HepG2 (cell line): ENCODE data around the gene TGM2. TPM values are rescaled to one million over a fixed set of nuclear protein-coding genes. Genes with fewer than 3 reads are reported as not detected.

Experiments used
- DZIP1 ChIP-seq: sonication (generic); formaldehyde crosslinking; IDR thresholded peaks from 2 replicates; pipeline ENCODE4 v1.5.0; 2020; ENCODE audit warnings: mild to moderate bottlenecking, missing genetic modification reagents
- ELF1 ChIP-seq: sonication (generic); formaldehyde crosslinking; IDR thresholded peaks from 2 replicates; pipeline ENCODE4 v1.4.0; 2020; ENCODE audit warnings: missing genetic modification reagents
- FLYWCH1 ChIP-seq: sonication (generic); formaldehyde crosslinking; IDR thresholded peaks from 2 replicates; pipeline ENCODE4 v1.8.1; 2023; ENCODE audit warnings: mild to moderate bottlenecking, missing genetic modification reagents
- GABPA ChIP-seq, 2 experiments: IDR thresholded peaks; 2 replicates each; pipeline ENCODE4 v1.6.1; 2011 to 2016; ENCODE audit warnings: low read depth in 2 of 2, low read length in 1 of 2, missing biosample characterization in 1 of 2, missing genetic modification characterization in 1 of 2
- HOXA5 ChIP-seq: sonication (generic); formaldehyde crosslinking; IDR thresholded peaks from 2 replicates; pipeline ENCODE4 v1.4.0; 2020; ENCODE audit warnings: missing genetic modification reagents
- SIX4 ChIP-seq: sonication (generic); formaldehyde crosslinking; IDR thresholded peaks from 2 replicates; pipeline ENCODE4 v1.4.0; 2020; ENCODE audit warnings: missing genetic modification reagents
- SYNCRIP ChIP-seq: fragments of 200-400 bp; formaldehyde crosslinking; IDR thresholded peaks from 2 replicates; pipeline ENCODE4 v1.6.1; 2018; ENCODE audit warnings: mild to moderate bottlenecking, low read depth, low read length; ENCODE audit not compliant: insufficient read depth
- ZNF430 ChIP-seq: sonication (generic); formaldehyde crosslinking; IDR thresholded peaks from 2 replicates; pipeline ENCODE4 v1.9.0; 2021; ENCODE audit warnings: mild to moderate bottlenecking, missing genetic modification reagents
- ZNF446 ChIP-seq: sonication (generic); formaldehyde crosslinking; IDR thresholded peaks from 2 replicates; pipeline ENCODE4 v1.5.0; 2020; ENCODE audit warnings: mild to moderate bottlenecking, missing genetic modification reagents
- ZNF552 ChIP-seq: sonication (generic); formaldehyde crosslinking; IDR thresholded peaks from 2 replicates; pipeline ENCODE4 v1.9.0; 2022; ENCODE audit warnings: missing genetic modification reagents, mild to moderate bottlenecking, borderline replicate concordance
- ZNF646 ChIP-seq: sonication (generic); formaldehyde crosslinking; IDR thresholded peaks from 2 replicates; pipeline ENCODE4 v1.9.0; 2021; ENCODE audit warnings: mild to moderate bottlenecking, missing genetic modification reagents
- ZNF740 ChIP-seq: sonication (generic); formaldehyde crosslinking; IDR thresholded peaks from 2 replicates; pipeline ENCODE4 v1.4.0; 2020; ENCODE audit warnings: missing genetic modification reagents
- ZSCAN20 ChIP-seq: sonication (generic); formaldehyde crosslinking; IDR thresholded peaks from 2 replicates; pipeline ENCODE4 v1.4.0; 2020; ENCODE audit warnings: missing genetic modification reagents, mild to moderate bottlenecking, borderline replicate concordance
- polyA plus RNA-seq, 8 experiments: library from polyadenylated mRNA; depleted of rRNA in 3 of 8; stranded (reverse) in 7 of 8; unstranded in 1 of 8; fragments of >200 nt; fragmentation: Illumina TruSeq in 4 of 8; extraction: Trizol in 4 of 8; gene quantifications; 2 replicates each; pipeline versions ENCODE4 v1.2.1 to v1.2.3, GENCODE V29; 2011 to 2016; ENCODE audit warnings: low read depth in 4 of 8, missing spikeins in 1 of 8, mixed read lengths in 1 of 8; ENCODE audit not compliant: insufficient read depth in 1 of 8
- total RNA-seq, 5 experiments: library from RNA; depleted of rRNA; stranded (reverse); fragments of >200 nt; fragmentation: Illumina TruSeq; extraction: Trizol; gene quantifications; 2 replicates each; pipeline ENCODE4 v1.2.3, GENCODE V29; 2016; ENCODE audit warnings: low read depth in 1 of 5
- TF ChIP-seq, protein P1 (sequence below): sonication (generic); formaldehyde crosslinking; conservative IDR thresholded peaks from 2 replicates; pipeline ENCODE4 v1.4.0; 2020; ENCODE audit warnings: missing genetic modification reagents
- TF ChIP-seq, protein P2 (sequence below): IDR thresholded peaks from 2 replicates; pipeline ENCODE4 v1.6.1; 2016; ENCODE audit warnings: mild to moderate bottlenecking
- TF ChIP-seq, protein P3 (sequence below): sonication (generic); formaldehyde crosslinking; conservative IDR thresholded peaks from 2 replicates; pipeline ENCODE4 v1.8.0; 2022; ENCODE audit warnings: mild to moderate bottlenecking, moderate library complexity, missing genetic modification reagents

Gene TGM2
- total and polyA plus RNA-seq, 2 of the 13 experiments (the other 11 are each of a cell fraction or from before 2014, with no cell fraction given) = 4.2 to 46.4 TPM

GRCh38 chr20:38093641-38094077 lies 71.4 kb downstream of the TGM2 start (continued):
- no peak for TF ChIP-seq ZNF740 (CRISPR knock-in tag)
- TF ChIP-seq SYNCRIP = no peak
- no peak for TF ChIP-seq ZNF646
- TF ChIP-seq DZIP1 (CRISPR knock-in tag) = no peak
- TF ChIP-seq FLYWCH1 (CRISPR knock-in tag) = no peak
- TF ChIP-seq ZNF430 = no peak
- TF ChIP-seq, protein P1, sequence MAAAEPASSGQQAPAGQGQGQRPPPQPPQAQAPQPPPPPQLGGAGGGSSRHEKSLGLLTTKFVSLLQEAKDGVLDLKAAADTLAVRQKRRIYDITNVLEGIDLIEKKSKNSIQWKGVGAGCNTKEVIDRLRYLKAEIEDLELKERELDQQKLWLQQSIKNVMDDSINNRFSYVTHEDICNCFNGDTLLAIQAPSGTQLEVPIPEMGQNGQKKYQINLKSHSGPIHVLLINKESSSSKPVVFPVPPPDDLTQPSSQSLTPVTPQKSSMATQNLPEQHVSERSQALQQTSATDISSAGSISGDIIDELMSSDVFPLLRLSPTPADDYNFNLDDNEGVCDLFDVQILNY = no peak
- TF ChIP-seq, protein P2, sequence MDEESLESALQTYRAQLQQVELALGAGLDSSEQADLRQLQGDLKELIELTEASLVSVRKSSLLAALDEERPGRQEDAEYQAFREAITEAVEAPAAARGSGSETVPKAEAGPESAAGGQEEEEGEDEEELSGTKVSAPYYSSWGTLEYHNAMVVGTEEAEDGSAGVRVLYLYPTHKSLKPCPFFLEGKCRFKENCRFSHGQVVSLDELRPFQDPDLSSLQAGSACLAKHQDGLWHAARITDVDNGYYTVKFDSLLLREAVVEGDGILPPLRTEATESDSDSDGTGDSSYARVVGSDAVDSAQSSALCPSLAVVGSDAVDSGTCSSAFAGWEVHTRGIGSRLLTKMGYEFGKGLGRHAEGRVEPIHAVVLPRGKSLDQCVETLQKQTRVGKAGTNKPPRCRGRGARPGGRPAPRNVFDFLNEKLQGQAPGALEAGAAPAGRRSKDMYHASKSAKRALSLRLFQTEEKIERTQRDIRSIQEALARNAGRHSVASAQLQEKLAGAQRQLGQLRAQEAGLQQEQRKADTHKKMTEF (CRISPR knock-in tag) = peak; percentile 61
- TF ChIP-seq ZNF446 = no peak
- no peak; the same call in 1 of the 2 replicates for TF ChIP-seq ELF1
- TF ChIP-seq HOXA5 (CRISPR knock-in tag) = no peak
- no peak for TF ChIP-seq ZSCAN20 (CRISPR knock-in tag)
- no peak for TF ChIP-seq GABPA (IDR thresholded peaks at IDR 0.05; ENCODE audit: low read depth, low read length)
- no peak for TF ChIP-seq GABPA (CRISPR knock-in tag; IDR thresholded peaks at IDR 0.05; ENCODE audit: low read depth)
- TF ChIP-seq, protein P3, sequence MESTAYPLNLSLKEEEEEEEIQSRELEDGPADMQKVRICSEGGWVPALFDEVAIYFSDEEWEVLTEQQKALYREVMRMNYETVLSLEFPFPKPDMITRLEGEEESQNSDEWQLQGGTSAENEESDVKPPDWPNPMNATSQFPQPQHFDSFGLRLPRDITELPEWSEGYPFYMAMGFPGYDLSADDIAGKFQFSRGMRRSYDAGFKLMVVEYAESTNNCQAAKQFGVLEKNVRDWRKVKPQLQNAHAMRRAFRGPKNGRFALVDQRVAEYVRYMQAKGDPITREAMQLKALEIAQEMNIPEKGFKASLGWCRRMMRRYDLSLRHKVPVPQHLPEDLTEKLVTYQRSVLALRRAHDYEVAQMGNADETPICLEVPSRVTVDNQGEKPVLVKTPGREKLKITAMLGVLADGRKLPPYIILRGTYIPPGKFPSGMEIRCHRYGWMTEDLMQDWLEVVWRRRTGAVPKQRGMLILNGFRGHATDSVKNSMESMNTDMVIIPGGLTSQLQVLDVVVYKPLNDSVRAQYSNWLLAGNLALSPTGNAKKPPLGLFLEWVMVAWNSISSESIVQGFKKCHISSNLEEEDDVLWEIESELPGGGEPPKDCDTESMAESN (CRISPR knock-in tag) = no peak
- TF ChIP-seq ZNF552 (CRISPR knock-in tag) = no peak
- peak; percentile 35; the same call in 1 of the 2 replicates for TF ChIP-seq SIX4 (CRISPR knock-in tag)
